ENCODE data around the gene SYNPO2L.
A peak's percentile ranks its signal among the peaks of the same experiment; 100 is the strongest.
"Not testable (repeated sequence)": the region's sequence is repeated elsewhere in the genome, so short reads cannot be mapped to it uniquely, and the experiment has no call there.

The SYNPO2L gene

GRCh38 chr10:73648975-73649829 is 6.6 kb downstream of the SYNPO2L start:
- DNase-seq, result no peak

GRCh38 chr10:73647875-73648651 is 7.8 kb downstream of the SYNPO2L start:
- no peak for DNase-seq

- peak in 1 of 2 experiments; percentile 20 for DNase-seq
Observed at GRCh38 chr10:73647211-73647874, 8.5 kb downstream of the SYNPO2L start.

- no peak for DNase-seq
Observed at GRCh38 chr10:73646598-73647041, 9.2 kb downstream of the SYNPO2L start.

GRCh38 chr10:73645251-73645650 is 10.6 kb downstream of the SYNPO2L start:
- no peak for DNase-seq

- DNase-seq, result no peak
Observed at GRCh38 chr10:73644767-73645166, 11.1 kb downstream of the SYNPO2L start.

- peak; percentile 29 to 44 for DNase-seq
Observed at GRCh38 chr10:73644015-73644743, 11.7 kb downstream of the SYNPO2L start.

- DNase-seq, result no peak
Observed at GRCh38 chr10:73643362-73643761, 12.5 kb downstream of the SYNPO2L start.

GRCh38 chr10:73641328-73642060 is 14.3 kb downstream of the SYNPO2L start, which contains the start of gene MYOZ1:
Gene MYOZ1, minus strand, starts transcription at chr10:73641474. Its CDS starts 1,457 bp downstream, at chr10:73640017.
- no peak for DNase-seq

GRCh38 chr10:73639286-73639685 is 16.5 kb downstream of the SYNPO2L start:
- no peak for DNase-seq

GRCh38 chr10:73635781-73636180 is 20.0 kb downstream of the SYNPO2L start:
- no peak for DNase-seq

- no peak for DNase-seq
Observed at GRCh38 chr10:73634421-73634820, 21.4 kb downstream of the SYNPO2L start.

GRCh38 chr10:73629165-73629564 is 26.7 kb downstream of the SYNPO2L start:
- DNase-seq, result no peak

GRCh38 chr10:73628405-73628804 is 27.4 kb downstream of the SYNPO2L start:
- no peak for DNase-seq

GRCh38 chr10:73627300-73627699 is 28.5 kb downstream of the SYNPO2L start:
- DNase-seq, result no peak

- DNase-seq, result peak; percentile 84 to 94
Observed at GRCh38 chr10:73625884-73626752, 29.7 kb downstream of the SYNPO2L start.

- no peak for DNase-seq
Observed at GRCh38 chr10:73625004-73625883, 30.6 kb downstream of the SYNPO2L start.

- no peak for DNase-seq
Observed at GRCh38 chr10:73623056-73623455, 32.8 kb downstream of the SYNPO2L start.

- DNase-seq, result not testable (repeated sequence)
Observed at GRCh38 chr10:73620974-73621373, 34.9 kb downstream of the SYNPO2L start.

GRCh38 chr10:73617143-73617542 is 38.7 kb downstream of the SYNPO2L start:
- not testable (repeated sequence) for DNase-seq

All from stimulated activated CD4-positive, alpha-beta T cell treated with anti-CD3 and anti-CD28 coated beads, Interleukin-4, amount 100 ng/mL, for 4 hours (primary cell).